Bronchial epithelial cell (primary cell): ENCODE results near the gene MMP20. TPM values are rescaled to one million over a fixed set of nuclear protein-coding genes. Genes with fewer than 3 reads are reported as not detected.
A peak's percentile ranks its signal among the peaks of the same experiment; 100 is the strongest.
"Not testable (repeated sequence)": the region's sequence is repeated elsewhere in the genome, so short reads cannot be mapped to it uniquely, and the experiment has no call there.

ENCODE experiments used
- DNase-seq: peaks from one replicate; pipeline ENCODE4 v3.0.0-alpha.2; 2010; ENCODE audit warnings: low read depth
- FAIRE-seq: peaks from 2 replicates; lab custom pipeline; 2011; peaks lifted over from hg19 to GRCh38; lab: Jason Lieb, UNC
- H3K27me3 ChIP-seq: 2 replicates; pipeline ENCODE4 v1.5.1; 2011; ENCODE audit warnings: low read length; ENCODE audit not compliant: control insufficient read depth, insufficient read depth
- H3K36me3 ChIP-seq: 2 replicates; pipeline ENCODE4 v1.5.1; 2011; ENCODE audit warnings: low read length; ENCODE audit not compliant: control insufficient read depth, insufficient read depth
- H3K4me3 ChIP-seq: 2 replicates; pipeline ENCODE4 v1.5.1; 2011; ENCODE audit warnings: mild to moderate bottlenecking, low read depth, low read length, control low read depth
- total RNA-seq: library from RNA; depleted of rRNA; stranded (reverse); fragments of >200 nt; gene quantifications from 2 replicates; pipeline ENCODE4 v1.2.1, GENCODE V29; 2014
- TF ChIP-seq, protein P1 (sequence below): IDR thresholded peaks from 2 replicates; pipeline ENCODE4 v1.5.1; 2011; ENCODE audit warnings: mild to moderate bottlenecking, moderate library complexity, low read length, control low read depth, inconsistent platforms; ENCODE audit not compliant: insufficient read depth, severe bottlenecking

The MMP20 gene
- total RNA-seq, 1 donor from 2014 or later = not detected

DNA sequence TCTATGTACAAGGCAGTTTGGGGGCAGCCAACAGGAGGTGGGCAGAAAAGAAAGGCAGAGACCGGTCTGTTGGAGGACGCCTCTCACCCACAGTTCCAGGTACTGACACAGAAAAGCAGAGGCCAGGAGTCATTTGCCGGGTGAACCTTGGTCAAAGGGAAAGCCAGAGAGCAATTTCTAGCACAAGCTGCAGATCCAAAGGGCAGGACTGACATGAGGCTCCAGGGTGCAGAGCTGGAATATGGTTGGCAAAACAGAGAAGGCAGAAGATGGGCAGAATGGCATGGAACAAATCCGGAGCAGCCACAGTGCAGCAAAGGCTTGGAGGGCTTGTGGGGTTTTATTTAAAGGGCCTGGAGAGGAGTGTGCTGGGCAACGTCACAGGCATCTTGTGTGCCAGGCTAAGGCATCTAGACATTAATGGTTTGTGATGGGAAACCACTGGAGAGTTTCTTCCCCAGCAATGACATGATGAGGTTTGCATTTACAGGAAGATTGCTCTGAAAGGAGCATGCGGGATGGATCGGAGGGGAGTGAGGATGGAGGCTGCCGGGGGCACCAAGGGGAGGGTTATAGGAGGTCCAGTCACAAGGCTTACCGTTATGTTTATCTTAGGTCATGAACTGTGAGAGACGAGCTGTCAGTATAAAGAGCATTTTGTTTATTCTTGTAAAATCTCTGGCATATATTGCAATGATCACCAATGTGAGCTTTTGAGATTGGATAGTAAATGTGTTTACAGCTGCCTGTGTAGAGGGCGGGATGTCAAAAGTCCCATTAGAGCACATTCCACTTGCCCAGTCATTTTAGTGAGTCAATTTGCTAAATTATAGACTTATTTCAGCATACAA is 5.7 kb upstream of the MMP20 start:
- no peaks in the 10 kb centered on the region for H3K36me3 ChIP-seq
- TF ChIP-seq, protein P1, sequence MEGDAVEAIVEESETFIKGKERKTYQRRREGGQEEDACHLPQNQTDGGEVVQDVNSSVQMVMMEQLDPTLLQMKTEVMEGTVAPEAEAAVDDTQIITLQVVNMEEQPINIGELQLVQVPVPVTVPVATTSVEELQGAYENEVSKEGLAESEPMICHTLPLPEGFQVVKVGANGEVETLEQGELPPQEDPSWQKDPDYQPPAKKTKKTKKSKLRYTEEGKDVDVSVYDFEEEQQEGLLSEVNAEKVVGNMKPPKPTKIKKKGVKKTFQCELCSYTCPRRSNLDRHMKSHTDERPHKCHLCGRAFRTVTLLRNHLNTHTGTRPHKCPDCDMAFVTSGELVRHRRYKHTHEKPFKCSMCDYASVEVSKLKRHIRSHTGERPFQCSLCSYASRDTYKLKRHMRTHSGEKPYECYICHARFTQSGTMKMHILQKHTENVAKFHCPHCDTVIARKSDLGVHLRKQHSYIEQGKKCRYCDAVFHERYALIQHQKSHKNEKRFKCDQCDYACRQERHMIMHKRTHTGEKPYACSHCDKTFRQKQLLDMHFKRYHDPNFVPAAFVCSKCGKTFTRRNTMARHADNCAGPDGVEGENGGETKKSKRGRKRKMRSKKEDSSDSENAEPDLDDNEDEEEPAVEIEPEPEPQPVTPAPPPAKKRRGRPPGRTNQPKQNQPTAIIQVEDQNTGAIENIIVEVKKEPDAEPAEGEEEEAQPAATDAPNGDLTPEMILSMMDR = no peak
- DNase-seq (no peak), FAIRE-seq (peak; percentile 100)
- no peak overlapping the region for H3K4me3 ChIP-seq
- H3K27me3 ChIP-seq = no peaks in the 10 kb centered on the region

DNA sequence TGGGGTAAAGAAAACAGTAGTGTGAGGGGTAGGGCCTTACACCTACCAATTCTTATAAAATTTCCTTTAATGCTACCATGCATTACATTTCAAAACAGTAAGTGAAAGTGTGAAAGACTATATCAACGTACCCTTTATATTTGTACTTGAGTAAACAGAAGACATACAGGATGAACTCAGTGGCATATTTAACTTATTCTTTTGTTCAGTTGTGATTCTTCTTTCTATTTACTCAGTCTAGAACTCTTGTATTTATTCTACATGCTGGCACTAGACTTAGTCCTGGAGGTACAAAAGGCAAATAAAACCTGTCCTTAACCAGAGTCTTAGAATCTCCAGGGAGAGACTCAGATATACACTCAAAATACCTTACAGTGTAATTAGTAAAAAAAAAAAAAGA is 4.8 kb upstream of the MMP20 start:
- not testable (repeated sequence) for H3K4me3 ChIP-seq, H3K36me3 ChIP-seq, H3K27me3 ChIP-seq, FAIRE-seq
- DNase-seq = peak; percentile 46

GRCh38 chr11:102626676-102627075 is 1.5 kb upstream of the MMP20 start:
- DNase-seq = no peak

GRCh38 chr11:102623998-102624397 is 1.1 kb downstream of the MMP20 start:
- DNase-seq (no peak), FAIRE-seq (no peak)
- TF ChIP-seq, protein P1 = no peak
- H3K36me3 ChIP-seq = no peaks in the 10 kb centered on the region
- H3K27me3 ChIP-seq = no peaks in the 10 kb centered on the region
- no peak overlapping the region for H3K4me3 ChIP-seq

More at GRCh38 chr11:102626676-102627075, 1.5 kb upstream of the MMP20 start:
- Histone ChIP-seq H3K4me3 (no peak overlapping the region), H3K36me3 (no peaks in the 10 kb centered on the region), H3K27me3 (no peaks in the 10 kb centered on the region)
- TF ChIP-seq, protein P1 = no peak
- FAIRE-seq = no peak

DNA sequence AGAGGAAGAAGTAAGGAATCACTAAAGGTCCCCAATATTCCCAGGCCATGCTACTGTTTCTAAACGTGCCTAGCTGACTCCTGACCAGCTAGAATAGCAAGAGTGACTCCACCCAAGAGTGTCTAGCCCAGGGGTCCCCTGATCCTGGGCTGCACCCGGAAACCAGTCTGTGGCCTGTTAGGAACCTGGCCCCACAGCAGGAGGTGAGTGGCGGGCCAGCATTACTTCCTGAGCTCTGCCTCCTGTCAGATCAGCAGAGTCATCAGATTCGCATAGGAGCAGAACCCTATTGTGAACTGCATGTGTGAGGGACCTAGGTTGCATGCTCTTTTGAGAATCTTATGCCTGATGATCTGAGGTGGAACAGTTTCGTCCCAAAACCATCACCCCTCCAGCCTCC is 2.0 kb downstream of the MMP20 start:
- Histone ChIP-seq H3K4me3 (no peak overlapping the region), H3K36me3 (no peaks in the 10 kb centered on the region), H3K27me3 (no peaks in the 10 kb centered on the region)
- TF ChIP-seq, protein P1 = no peak
- no peak for DNase-seq
- FAIRE-seq = no peak

GRCh38 chr11:102622258-102622657 is 2.9 kb downstream of the MMP20 start:
- TF ChIP-seq, protein P1 = no peak
- FAIRE-seq = no peak
- Histone ChIP-seq H3K27me3 (no peaks in the 10 kb centered on the region), H3K4me3 (no peak overlapping the region), H3K36me3 (no peaks in the 10 kb centered on the region)
- DNase-seq = no peak
